Colon (tissue), 2 donors: ENCODE results near the gene MBTD1.
"Not testable (repeated sequence)": the region's sequence is repeated elsewhere in the genome, so short reads cannot be mapped to it uniquely, and the experiment has no call there.

Source experiments
- FAIRE-seq: peaks from 2 replicates; lab custom pipeline; 2012; peaks lifted over from hg19 to GRCh38; lab: Jason Lieb, UNC
- donor health status: control.
- donor health status: control.

Gene MBTD1

DNA sequence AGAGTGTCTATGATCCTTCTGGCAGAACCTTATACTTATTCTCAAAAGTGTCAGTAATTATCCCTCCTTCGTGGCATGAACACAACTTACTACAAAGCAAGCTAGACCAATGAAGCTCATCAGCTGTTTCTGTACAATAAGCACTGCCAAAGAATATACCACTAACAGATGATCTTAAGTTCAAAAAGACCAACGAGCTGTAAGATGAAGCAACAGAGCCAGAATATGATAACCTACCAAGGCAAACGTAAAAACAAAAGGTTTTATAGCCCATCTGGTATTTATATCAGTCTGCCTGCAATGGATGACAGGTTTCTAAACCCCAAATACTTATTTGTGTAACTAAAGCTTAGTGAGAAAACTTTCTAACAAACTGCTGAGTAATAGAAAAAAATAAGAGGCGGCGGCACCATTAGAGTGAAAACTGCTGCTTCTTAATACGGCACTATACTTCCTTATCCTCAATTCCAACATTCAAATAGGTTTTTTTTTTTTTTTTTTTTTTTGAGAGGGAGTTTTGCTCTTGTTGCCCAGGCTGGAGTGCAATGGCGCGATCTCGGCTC is 71.5 kb downstream of the MBTD1 start:
- FAIRE-seq: no peak

DNA sequence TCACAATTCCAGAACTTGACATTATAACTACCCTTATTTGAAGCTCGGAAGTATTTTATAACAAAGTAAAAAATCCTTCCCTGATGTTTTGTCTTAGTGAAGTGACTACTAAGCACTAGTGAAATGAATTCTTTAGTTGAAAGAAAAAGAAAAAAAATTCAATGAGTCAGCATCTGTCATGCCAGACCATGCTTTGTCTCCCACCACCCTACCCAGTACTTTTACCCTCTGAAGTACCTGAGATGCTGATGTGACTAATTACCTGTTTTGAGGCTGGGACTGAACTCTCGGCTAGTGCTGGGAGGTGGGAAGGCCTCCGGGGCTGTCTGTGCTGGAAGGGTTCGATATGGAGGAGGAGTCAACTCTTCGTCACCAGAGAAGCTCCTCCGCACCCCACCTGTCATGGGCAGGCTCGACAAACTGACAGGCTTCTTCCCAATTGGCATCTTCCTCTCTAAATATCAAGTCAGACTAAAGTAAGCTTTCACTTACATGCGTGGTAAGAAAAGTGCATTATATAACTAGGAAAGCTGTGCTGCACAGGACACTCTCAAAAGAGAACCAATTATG is 74.0 kb downstream of the MBTD1 start:
- no peak for FAIRE-seq

GRCh38 chr17:51184124-51184523 is 75.7 kb downstream of the MBTD1 start:
- no peak for FAIRE-seq

DNA sequence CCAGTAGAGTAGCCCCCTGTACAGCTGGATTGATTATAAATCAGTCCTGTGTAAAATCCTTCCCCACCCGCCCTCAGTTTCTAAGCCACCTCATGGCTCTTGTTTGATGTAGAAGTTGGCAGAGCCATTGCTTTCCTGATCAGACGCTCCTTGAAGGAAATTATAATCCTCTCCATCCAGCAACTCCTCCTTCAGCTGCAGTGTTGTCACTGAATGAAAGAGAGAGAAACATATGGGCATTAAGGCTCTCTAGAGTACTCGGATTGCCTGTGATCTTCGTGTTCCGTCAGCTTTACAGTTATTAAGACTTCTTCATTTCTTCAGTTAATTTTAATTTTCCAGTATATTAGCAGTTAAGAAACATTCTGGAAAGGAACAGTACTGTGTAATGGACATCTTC is 79.4 kb downstream of the MBTD1 start:
- no peak for FAIRE-seq

- FAIRE-seq: not testable (repeated sequence)
Measured at GRCh38 chr17:51172030-51172429, 87.8 kb downstream of the MBTD1 start.

DNA sequence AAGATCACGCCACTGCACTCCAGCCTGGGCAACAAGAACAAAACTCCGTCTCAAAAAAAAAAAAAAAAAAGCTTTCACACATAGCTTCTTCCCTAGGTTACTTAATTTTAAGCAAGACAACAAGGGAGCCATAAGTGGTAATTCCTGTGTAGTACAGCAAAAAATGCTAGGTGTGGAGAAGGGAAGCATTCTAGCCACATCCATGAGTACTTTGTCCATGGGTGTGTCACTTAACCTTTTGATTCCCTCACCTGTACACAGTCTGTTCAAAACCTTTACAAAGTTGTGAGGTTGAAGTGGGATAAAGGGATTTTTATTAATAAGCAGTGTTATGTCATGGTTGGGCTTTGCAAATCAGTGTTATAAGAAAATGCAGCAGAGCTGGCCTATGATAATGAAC is 89.1 kb downstream of the MBTD1 start:
- no peak for FAIRE-seq

DNA sequence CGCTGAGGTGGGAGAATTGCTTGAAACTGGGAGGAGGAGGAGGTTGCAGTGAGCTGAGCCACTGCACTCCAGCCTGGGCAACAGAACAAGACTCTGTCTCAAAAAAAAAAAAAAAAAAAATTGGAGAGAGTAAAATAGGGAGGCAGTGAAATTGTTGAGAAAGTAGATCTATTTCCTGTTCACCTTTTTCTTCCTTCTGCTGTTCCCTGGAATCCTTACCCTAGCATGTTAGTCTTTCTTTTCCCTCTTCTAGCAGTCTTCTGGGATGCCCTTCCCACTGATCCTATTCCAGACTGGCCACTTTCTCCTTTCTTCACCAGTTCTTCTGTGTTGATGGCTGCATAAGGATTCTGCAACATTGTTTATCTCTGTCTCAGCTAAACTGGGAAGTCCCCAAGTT is 90.5 kb downstream of the MBTD1 start:
- no peak for FAIRE-seq

GRCh38 chr17:51166987-51167931 is 92.6 kb downstream of the MBTD1 start:
- FAIRE-seq: no peak

GRCh38 chr17:51166198-51166986 is 93.5 kb downstream of the MBTD1 start, which contains the start of gene NME2:
Gene NME2 (plus strand): TSS chr17:51166411. CDS start chr17:51166831, 420 bp downstream.
- FAIRE-seq: no peak

DNA sequence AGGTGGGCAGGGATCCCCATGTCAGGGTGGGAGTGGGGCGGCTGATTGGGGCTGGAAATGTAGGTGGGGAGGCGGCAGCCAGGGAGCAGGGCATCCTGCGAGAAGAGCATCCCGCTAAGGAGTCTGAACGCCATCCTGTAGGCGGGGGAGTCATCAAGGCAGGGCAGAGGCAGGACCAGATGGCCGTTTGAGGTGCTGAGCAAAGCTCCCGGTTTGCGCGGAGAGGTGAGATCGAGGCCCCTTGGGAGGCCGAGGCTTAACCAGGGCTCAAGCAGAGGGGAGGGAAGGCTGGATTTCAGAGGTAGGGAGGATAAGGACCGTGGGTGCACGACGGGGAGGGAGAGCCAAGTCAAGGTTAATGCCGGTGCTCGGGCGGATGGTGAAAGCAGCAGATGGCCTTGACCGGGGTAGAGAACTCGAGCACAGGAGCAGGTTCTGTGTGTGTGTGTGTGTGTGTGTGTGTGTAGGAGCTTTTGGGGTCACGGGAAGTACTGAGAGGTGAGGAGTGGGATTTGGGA is 94.1 kb downstream of the MBTD1 start:
- no peak for FAIRE-seq

GRCh38 chr17:51164911-51165679 is 94.8 kb downstream of the MBTD1 start:
- no peak for FAIRE-seq

GRCh38 chr17:51161541-51161940 is 98.3 kb downstream of the MBTD1 start:
- FAIRE-seq: no peak

- FAIRE-seq: no peak
Measured at GRCh38 chr17:51159604-51160003, 100.2 kb downstream of the MBTD1 start.

DNA sequence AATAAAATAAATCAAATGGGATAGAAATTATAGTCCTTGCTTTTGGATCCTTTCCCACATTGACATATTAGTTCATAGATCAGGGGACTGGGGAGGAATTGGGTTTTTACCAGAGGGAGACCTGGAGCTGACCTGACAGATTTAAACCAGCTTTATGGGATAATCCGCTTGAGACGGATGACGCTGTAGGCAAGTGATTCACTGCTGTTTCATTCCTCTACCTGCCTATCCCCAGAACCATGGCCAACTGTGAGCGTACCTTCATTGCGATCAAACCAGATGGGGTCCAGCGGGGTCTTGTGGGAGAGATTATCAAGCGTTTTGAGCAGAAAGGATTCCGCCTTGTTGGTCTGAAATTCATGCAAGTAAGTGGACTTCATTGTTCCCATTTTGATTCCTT is 104.4 kb downstream of the MBTD1 start:
- no peak for FAIRE-seq

- no peak for FAIRE-seq
Measured at GRCh38 chr17:51154176-51154575, 105.7 kb downstream of the MBTD1 start.

DNA sequence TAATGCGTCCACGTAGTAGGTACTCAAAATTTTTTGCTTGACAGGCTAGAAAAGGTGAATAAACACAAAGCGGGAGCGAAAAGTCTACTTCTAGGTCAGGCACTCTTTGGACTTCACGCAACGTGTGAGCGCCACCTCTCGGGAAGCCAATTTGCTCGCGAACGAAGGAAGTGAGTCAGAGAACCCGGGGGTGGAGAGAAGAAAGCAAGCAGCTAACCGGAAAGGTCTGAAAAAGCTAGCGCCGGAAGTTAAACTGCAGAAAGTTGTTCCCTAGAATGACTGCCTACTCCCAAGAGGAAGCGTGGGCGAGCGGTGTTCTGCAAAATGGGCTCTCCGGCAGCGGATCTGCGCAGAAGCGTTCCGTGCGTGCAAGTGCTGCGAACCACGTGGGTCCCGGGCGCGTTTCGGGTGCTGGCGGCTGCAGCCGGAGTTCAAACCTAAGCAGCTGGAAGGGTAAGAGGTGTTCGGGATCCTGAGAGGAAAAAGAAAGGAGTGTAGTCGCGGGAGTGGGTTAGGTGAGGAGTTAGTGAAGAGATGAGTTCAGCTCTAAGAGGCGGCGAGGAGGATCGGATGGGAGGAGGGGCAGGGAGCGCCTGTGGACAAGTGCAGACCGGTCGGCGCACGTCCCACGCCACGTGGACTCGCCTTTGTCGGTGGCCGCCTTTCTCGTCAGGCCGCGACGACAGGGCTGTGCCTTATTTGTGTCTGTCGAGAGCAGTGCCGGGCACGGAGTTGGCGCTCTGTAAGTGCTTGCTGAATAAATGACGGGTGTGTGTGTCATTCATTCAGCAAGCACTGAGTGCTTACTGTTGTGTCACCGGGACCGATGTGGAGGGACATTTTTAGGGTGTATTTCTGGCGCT is 106.4 kb downstream of the MBTD1 start, which contains the start of gene NME1:
Gene NME1 (plus strand): TSS at position 350 of the 863 bp plus-strand sequence. CDS start 2,096 bp downstream, outside the sequence.
- no peak for FAIRE-seq

- no peak for FAIRE-seq
Measured at GRCh38 chr17:51152766-51153209, 107.1 kb downstream of the MBTD1 start.

- no peak for FAIRE-seq
Measured at GRCh38 chr17:51150932-51151331, 108.9 kb downstream of the MBTD1 start.

DNA sequence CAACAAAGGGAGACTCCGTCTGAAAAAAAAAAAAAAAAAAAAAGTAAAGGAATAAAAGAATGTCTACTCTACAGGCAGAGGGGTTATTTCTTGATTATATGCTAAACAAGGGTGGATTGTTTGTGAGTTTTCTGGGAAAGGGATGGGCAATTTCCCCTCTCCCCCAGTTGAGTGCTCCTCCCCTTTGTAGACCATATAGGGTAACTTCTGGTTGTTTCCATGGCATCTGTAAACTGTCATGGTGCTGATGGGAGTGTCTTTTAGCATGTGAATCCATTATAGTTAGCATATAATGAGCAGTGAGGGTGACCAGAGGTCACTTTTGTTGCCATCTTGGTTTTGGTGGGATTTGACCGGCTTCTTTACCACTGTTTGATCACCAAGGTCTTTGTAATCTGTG is 110.7 kb downstream of the MBTD1 start:
- no peak for FAIRE-seq

DNA sequence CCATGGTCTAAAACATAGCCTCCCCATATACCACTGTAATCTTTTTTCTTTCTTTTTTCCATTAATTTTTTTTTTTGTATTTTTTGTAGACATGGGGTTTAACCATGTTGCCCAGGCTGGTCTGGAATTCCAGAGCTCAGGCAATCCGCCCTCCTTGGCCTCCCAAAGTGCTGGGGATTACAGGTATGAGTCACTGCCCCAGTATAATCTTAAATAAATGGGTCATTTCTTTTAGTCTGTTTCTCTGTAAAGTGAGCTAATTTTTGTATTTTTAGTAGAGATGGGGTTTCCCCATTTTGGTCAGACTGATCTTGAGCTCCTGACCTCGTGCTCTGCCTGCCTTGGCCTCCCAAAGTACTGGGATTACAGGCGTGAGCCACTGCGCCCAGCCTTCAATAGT is 112.2 kb downstream of the MBTD1 start:
- FAIRE-seq: no peak
